ENCODE results near the gene FMR1NB.

The FMR1NB gene

GRCh38 chrX:147981038-147981752 is at the start of gene FMR1NB:
Gene FMR1NB, plus strand, starts transcription at chrX:147981337. Its CDS starts 66 bp downstream, at chrX:147981403.
- no peak for ATAC-seq

DNA sequence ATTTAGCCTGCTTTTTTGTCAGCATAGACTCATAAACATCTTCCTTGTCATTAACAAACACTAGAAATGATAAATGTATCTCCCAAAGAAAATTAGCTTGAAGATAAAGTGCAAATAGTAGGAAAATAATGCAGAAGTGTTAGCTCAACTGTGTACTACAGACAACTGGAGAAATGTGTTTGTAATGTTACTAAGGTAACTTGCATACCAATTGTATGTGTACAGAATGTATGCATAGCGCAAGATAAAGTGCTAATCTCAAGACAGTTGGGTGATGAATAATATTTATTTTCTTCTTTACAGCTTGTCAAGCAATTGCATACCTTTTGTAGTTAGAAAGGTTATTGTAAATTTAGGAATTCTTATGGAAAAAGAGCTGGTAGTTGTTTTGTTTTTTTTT is 47.3 kb upstream of the FMR1NB start:
- no peak for ATAC-seq

DNA sequence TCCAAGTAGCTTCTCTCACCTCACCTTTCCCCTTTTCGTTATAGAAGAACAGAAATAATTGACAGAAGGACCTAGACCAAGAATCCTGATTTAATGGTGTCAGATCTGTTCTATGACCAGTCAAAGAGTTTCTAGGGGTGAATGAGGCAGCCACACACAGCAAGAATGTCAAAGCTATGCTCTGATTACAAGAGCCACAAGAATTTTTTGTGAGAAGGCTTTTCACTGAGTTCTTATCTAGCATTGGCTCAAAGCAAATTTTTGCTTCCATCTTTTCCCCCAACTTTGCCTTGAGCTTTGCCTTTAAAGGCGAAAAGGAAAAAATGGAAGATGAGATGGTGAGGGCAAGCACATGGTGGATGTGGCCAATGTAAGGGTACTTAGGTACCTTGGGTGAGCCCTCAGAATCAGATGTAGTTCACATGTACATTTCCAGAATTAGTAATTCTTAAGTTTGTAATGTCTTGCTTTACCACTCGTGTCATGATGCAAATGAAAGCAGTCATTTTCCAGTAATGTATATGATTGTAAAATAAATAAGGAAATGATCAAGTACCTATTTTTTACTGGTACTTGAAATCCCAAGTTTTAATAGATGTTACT is 45.9 kb upstream of the FMR1NB start:
- no peak for ATAC-seq

GRCh38 chrX:147945286-147945685 is 35.9 kb upstream of the FMR1NB start:
- ATAC-seq, result no peak

DNA sequence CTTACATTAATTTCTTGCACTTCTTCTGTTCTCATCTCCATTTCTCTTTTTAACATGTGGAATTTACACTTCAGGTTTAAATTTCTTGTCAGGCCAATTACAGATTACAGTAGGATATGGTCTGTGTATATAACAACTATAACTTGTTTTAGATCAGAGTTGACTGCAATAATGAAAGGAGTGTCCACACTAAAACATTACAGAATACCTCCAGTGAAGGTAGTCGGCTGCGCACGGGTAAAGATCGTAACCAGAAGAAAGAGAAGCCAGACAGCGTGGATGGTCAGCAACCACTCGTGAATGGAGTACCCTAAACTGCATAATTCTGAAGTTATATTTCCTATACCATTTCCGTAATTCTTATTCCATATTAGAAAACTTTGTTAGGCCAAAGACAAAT is 32.6 kb upstream of the FMR1NB start:
- ATAC-seq, result no peak

- no peak for ATAC-seq
Observed at GRCh38 chrX:147950352-147950751, 30.8 kb upstream of the FMR1NB start.

GRCh38 chrX:147953976-147954375 is 27.2 kb upstream of the FMR1NB start:
- ATAC-seq, result no peak

GRCh38 chrX:147957291-147957690 is 23.8 kb upstream of the FMR1NB start:
- no peak for ATAC-seq

DNA sequence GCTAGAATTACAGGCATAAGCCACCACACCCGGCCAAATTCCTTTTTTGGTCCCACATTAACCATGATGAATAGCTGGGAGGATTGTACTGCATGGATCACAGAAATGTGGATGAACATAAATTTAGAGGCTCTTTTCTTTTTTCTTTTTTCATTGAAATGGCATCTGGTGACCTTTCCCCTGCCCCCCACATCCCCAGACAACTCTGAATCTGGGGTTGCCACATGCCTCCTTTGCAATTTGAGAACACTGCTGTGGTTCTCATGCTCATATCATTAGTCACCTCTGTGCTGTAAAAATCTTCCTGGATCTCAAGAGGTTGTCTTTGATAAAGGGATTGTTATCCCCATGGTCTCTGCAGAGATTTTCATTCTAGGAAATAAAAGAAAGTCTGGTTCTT is 22.8 kb upstream of the FMR1NB start:
- no peak for ATAC-seq

GRCh38 chrX:147960722-147961121 is 20.4 kb upstream of the FMR1NB start:
- no peak for ATAC-seq

DNA sequence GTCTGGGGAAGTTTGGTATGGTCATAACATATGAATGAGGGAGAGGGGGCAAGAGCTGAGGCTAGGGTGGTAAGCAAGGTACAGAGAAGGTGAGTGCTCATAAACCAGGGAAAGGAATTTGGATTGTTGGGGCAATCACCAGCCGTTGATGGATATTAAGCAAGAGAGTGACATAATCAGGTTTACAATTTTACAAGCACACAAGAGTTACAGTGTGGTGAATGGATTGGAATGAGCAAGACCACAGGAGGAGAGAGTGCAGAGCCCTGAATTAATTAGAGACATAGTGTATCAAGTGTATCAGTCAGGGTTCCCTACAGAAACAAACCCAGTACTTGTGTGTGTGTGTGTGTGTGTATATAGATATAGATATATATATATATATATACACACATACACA is 18.7 kb upstream of the FMR1NB start:
- no peak for ATAC-seq

DNA sequence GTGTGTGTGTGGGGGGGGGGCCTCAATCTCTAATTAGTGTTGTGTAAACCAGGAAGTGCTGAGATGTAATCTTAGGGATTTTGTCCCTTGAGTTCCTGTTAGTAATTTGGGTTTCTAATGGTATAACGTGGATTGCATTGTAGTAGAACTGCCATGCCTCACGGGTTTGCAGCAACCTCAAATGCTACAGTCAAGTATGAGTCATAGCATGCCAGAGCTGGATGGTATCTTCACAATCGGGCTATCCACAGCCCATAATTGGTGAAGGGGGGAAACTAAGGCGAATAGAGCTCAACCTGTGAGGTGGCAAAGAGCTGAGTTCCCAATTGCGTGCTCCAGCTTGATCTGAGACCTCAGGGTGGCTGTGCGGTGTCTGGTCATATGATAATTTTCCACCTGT is 2.2 kb upstream of the FMR1NB start:
- ATAC-seq, result no peak

DNA sequence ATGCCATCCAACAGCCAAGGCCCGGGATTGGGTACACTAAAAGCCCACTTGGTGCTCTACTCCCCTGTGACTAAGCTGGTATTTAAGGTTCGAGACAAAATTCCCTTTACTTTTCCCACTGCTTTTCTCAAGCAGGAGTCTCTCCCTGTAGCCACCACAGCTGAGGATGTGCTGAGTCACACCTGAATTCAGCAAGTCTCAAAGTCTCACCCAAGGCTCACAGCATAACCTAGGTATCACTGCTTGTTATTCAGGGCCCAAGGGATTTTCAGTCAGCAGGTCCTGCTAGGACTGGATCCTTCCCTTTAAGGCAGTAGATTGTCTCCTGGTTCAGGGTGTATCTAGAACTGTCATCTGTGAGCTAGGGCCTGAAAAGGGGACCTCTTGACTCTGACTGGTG is 39.2 kb downstream of the FMR1NB start:
- ATAC-seq, result no peak

DNA sequence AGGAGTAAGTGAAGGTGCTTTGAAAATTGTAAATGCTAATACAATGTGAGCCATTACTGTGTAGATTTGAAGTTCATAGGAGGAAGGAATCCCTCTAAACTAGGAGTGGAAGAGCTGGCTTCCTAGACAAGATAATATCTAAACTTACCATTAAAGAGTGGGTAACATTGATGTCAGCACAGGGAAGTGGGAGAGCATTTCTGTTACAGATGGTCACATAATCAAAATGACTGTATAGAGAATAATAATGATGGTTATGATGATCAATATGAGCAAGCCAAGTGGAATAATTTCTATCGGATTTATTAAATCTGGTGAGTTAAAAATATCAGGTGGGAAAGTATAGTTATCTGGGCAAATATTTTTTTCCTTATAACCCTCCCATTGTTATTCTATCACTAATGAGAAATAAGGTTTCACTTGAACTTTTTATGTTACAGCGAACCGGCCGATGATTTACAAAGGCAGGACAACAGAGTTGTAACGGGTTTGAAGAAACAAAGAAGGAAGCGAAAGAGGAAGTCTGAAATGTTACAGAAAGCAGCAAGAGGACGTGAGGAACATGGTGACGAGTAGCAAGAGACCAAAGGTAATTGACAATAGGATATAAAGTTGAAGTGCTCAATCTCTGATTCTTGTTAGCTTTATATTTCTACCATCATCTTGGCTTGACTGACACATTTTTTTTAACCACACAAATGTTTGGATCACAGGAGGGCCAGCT is 43.5 kb downstream of the FMR1NB start:
- no peak for ATAC-seq

GRCh38 chrX:148035380-148035779 is 54.2 kb downstream of the FMR1NB start:
- no peak for ATAC-seq

- no peak for ATAC-seq
Observed at GRCh38 chrX:148037020-148037419, 55.9 kb downstream of the FMR1NB start.

DNA sequence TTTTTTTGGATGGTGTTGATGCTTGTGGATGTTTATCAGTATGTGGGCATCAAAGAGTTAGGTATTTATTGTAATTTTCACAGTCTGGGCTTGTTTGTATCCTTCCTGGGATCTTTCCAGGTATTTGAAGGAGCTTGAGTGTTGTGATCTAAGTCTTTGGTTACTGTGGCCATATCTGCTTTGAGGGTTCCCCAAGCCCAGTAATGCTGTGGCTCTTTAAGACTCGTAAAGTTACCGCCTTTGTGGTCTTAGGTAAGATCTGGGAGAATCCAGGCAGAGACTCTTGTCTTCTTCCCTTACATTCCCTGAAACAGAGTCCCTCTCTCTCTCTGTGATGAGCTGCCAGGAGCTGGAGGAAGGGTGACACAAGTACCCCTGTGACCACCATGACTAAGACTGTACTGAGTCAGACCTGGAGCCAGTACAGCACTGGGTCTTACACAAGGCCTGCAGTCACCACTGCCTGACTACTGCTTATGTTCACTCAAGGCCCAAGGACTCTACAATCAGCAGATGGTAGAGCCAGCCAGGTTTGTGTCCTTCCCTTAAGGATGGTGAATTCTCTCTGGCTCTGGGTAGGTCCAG is 62.2 kb downstream of the FMR1NB start:
- no peak for ATAC-seq

- no peak for ATAC-seq
Observed at GRCh38 chrX:148047200-148047599, 66.1 kb downstream of the FMR1NB start.

DNA sequence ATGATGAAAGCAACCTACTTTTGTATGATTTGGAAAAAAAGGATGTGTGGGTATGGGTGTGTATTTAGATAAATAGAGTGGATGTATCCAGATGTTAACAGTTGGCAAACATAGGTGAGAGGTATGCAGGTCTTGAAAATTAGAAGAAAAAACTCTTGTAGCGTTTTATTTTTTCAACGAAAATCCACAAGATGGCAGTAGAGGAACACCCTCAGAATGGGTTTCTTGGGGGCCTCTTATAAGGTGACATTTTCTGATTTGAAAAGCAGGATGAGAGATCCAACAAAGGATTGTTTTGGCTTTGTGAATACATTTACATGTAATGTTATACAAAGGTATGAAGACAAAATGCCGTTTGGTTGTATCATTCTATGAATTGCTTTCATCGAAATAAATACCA is 68.3 kb downstream of the FMR1NB start:
- ATAC-seq, result no peak

- ATAC-seq, result no peak
Observed at GRCh38 chrX:148051973-148052372, 70.8 kb downstream of the FMR1NB start.

- no peak for ATAC-seq
Observed at GRCh38 chrX:148067285-148067684, 86.1 kb downstream of the FMR1NB start.

- ATAC-seq, result no peak
Observed at GRCh38 chrX:148069759-148070503, 88.8 kb downstream of the FMR1NB start.

DNA sequence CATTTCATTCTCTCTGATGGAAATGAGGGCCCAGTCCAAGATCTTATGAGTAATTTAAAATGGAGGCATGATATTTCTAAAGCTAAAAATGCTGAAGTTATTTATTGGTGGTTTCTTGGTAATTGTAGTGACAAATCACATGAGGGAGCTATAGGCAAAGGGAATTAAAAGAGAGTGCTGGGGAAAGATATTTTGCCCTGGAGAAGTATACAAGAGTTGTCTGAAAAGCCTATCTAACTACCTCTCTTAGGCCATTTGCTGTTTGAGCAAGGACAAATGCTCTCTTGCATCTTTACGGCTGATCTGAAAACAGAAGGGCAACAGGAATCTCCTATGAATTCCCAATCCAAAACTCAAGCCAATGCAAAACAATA is 89.4 kb downstream of the FMR1NB start:
- ATAC-seq, result no peak

Measured in activated CD4-positive, CD25-positive, alpha-beta regulatory T cell treated with anti-CD3 and anti-CD28 coated beads, Interleukin-2, amount 50 U/mL, for 24 hours (primary cell).